Measurements from ENCODE around the gene NAALADL2.

Gene NAALADL2

GRCh38 chr3:175267561-175267960 lies 408.4 kb downstream of the NAALADL2 start:
- H3K36me3 ChIP-seq (ENCODE audit: insufficient read depth, low read length): no peaks in the 10 kb centered on the region
- DNase-seq: no peak
- no peaks in the 10 kb centered on the region for H4K20me1 ChIP-seq (ENCODE audit: insufficient read depth, low read length)
- H3K4me1 ChIP-seq (ENCODE audit: insufficient read depth, low read length): no peaks in the 10 kb centered on the region
- ATAC-seq (ENCODE audit: insufficient read depth, low read depth): no peak
- H3K79me2 ChIP-seq (ENCODE audit: insufficient read depth, low read length): no peaks in the 10 kb centered on the region
- no peak overlapping the region for H3K27ac ChIP-seq (ENCODE audit: low read length)
- no peak overlapping the region for H3K4me3 ChIP-seq (ENCODE audit: low read depth in 1 of 2, low read length in 2 of 2)
- no peak overlapping the region for H3K9ac ChIP-seq (ENCODE audit: low read depth, low read length)
- H3K4me2 ChIP-seq (ENCODE audit: insufficient read depth, low read length): no peak overlapping the region
- no peaks in the 10 kb centered on the region for H3K27me3 ChIP-seq (ENCODE audit: insufficient read depth, low read length, poor library complexity)
- H3K9me3 ChIP-seq (ENCODE audit: insufficient read depth, low read length, severe bottlenecking): no peaks in the 10 kb centered on the region
- TF ChIP-seq EZH2 (IDR thresholded peaks at IDR 0.05; ENCODE audit: borderline replicate concordance, low read depth, low read length, severe bottlenecking) (no peak), CTCF (IDR thresholded peaks at IDR 0.05; ENCODE audit: borderline replicate concordance, extremely low read depth, low read length, poor library complexity, severe bottlenecking) (no peak)
- no peak overlapping the region for H2AFZ ChIP-seq (ENCODE audit: low read depth, low read length)

GRCh38 chr3:175269394-175269793 lies 410.3 kb downstream of the NAALADL2 start:
- ATAC-seq (ENCODE audit: insufficient read depth, low read depth) (no peak), DNase-seq (no peak)
- no peak overlapping the region for H3K4me2 ChIP-seq (ENCODE audit: insufficient read depth, low read length)
- no peaks in the 10 kb centered on the region for H3K9me3 ChIP-seq (ENCODE audit: insufficient read depth, low read length, severe bottlenecking)
- no peaks in the 10 kb centered on the region for H3K36me3 ChIP-seq (ENCODE audit: insufficient read depth, low read length)
- H3K4me1 ChIP-seq (ENCODE audit: insufficient read depth, low read length): no peaks in the 10 kb centered on the region
- H2AFZ ChIP-seq (ENCODE audit: low read depth, low read length): no peak overlapping the region
- TF ChIP-seq CTCF (IDR thresholded peaks at IDR 0.05; ENCODE audit: borderline replicate concordance, extremely low read depth, low read length, poor library complexity, severe bottlenecking) (no peak), EZH2 (IDR thresholded peaks at IDR 0.05; ENCODE audit: borderline replicate concordance, low read depth, low read length, severe bottlenecking) (no peak)
- H3K9ac ChIP-seq (ENCODE audit: low read depth, low read length): no peak overlapping the region
- H3K27ac ChIP-seq (ENCODE audit: low read length): no peak overlapping the region
- H3K27me3 ChIP-seq (ENCODE audit: insufficient read depth, low read length, poor library complexity): no peaks in the 10 kb centered on the region
- no peak overlapping the region for H3K4me3 ChIP-seq (ENCODE audit: low read depth in 1 of 2, low read length in 2 of 2)
- H3K79me2 ChIP-seq (ENCODE audit: insufficient read depth, low read length): no peaks in the 10 kb centered on the region
- H4K20me1 ChIP-seq (ENCODE audit: insufficient read depth, low read length): no peaks in the 10 kb centered on the region

- Histone ChIP-seq H3K36me3 (ENCODE audit: insufficient read depth, low read length) (no peaks in the 10 kb centered on the region), H3K27ac (ENCODE audit: low read length) (no peak overlapping the region), H3K4me3 (ENCODE audit: low read depth in 1 of 2, low read length in 2 of 2) (no peak overlapping the region), H2AFZ (ENCODE audit: low read depth, low read length) (no peak overlapping the region), H3K79me2 (ENCODE audit: insufficient read depth, low read length) (no peaks in the 10 kb centered on the region), H3K9me3 (ENCODE audit: insufficient read depth, low read length, severe bottlenecking) (no peaks in the 10 kb centered on the region), H4K20me1 (ENCODE audit: insufficient read depth, low read length) (no peaks in the 10 kb centered on the region), H3K4me2 (ENCODE audit: insufficient read depth, low read length) (no peak overlapping the region), H3K27me3 (ENCODE audit: insufficient read depth, low read length, poor library complexity) (no peaks in the 10 kb centered on the region), H3K4me1 (ENCODE audit: insufficient read depth, low read length) (no peaks in the 10 kb centered on the region), H3K9ac (ENCODE audit: low read depth, low read length) (no peak overlapping the region)
- TF ChIP-seq EZH2 (IDR thresholded peaks at IDR 0.05; ENCODE audit: borderline replicate concordance, low read depth, low read length, severe bottlenecking) (no peak), CTCF (IDR thresholded peaks at IDR 0.05; ENCODE audit: borderline replicate concordance, extremely low read depth, low read length, poor library complexity, severe bottlenecking) (no peak)
- no peak for ATAC-seq (ENCODE audit: insufficient read depth, low read depth)
- no peak for DNase-seq
Observed at GRCh38 chr3:175270198-175270837, 411.2 kb downstream of the NAALADL2 start.

Measured in DND-41 (cell line).